ENCODE results near the gene ORC3. TPM values are rescaled to one million over a fixed set of nuclear protein-coding genes. Genes with fewer than 3 reads are reported as not detected.

The ORC3 gene
- total and polyA plus RNA-seq, 10 of the 15 experiments (the other 5 are each of a cell fraction or from before 2014, with no cell fraction given): 27.2 to 76.3 (median 54.6) TPM

- intact Hi-C loops (cut with micrococcal nuclease; ENCODE audit: unreplicated experiment): loop anchor here (1.0 to 10.0 kb wide), 5 partner anchors 18 to 790 kb away; partner anchors contain the start of genes CNR1 and ZNF292
- BruUV-seq (replicated peaks): no TSS peak
- H3K27me3 ChIP-seq (replicated peaks in 1 of 2; ENCODE audit: control insufficient read depth in 2 of 2, insufficient read depth in 2 of 2, low read length in 1 of 2): no peaks in the 10 kb centered on the region
- POLR2A ChIA-PET: interaction anchor here (0.6 to 2.8 kb wide), 11 partner anchors 9 to 128 kb away, joined by 3 to 15 read pairs (median 4); no protein-coding TSS in a partner anchor
- no peak overlapping the region; the same call in 1 of the 2 replicates for H3K9ac ChIP-seq (ENCODE audit: control insufficient read depth, insufficient read depth, low read length)
- H3K79me2 ChIP-seq (ENCODE audit: control insufficient read depth, insufficient read depth, low read length): peaks cover 19% of the 10 kb centered on the region
- peak overlapping the region; percentile 87 for H3K4me2 ChIP-seq (ENCODE audit: control insufficient read depth, insufficient read depth)
- H3K9me3 ChIP-seq (replicated peaks; ENCODE audit: control insufficient read depth, insufficient read depth, low read length): no peaks in the 10 kb centered on the region; the same call in 2 of the 3 replicates
- peaks cover 0 to 3% of the 10 kb centered on the region in 2 experiments; a peak in 1 of 4 replicates for H3K36me3 ChIP-seq (ENCODE audit: control insufficient read depth in 2 of 2, insufficient read depth in 2 of 2, low read length in 1 of 2)
- peak overlapping the region; percentile 45 for H2AFZ ChIP-seq (ENCODE audit: control insufficient read depth, low read depth, low read length)
- WGBS (ENCODE audit: insufficient coverage, insufficient replicate concordance, low lambda C conversion rate, missing lambda C conversion rate): 14% methylated on average over 4 of the region's 4 CpGs
- SMC1A ChIA-PET (ENCODE audit: uncharacterized antibody, unreplicated experiment): interaction anchor here (0.7 to 3.5 kb wide), 17 partner anchors 7 to 122 kb away, joined by 3 to 27 read pairs (median 6); no protein-coding TSS in a partner anchor
- in situ Hi-C loops (cut with MboI): no loop called here
- H3K27ac ChIP-seq (ENCODE audit: control insufficient read depth, insufficient read depth): peak overlapping the region; percentile 87
- peak; percentile 64 for ATAC-seq
- H3K4me3 ChIP-seq: 0 out of 2 replicates have a peak overlapping the region, but pooled peaks have one; percentile 1
- peak; percentile 80 for FAIRE-seq
- H3K4me1 ChIP-seq (ENCODE audit: control insufficient read depth, insufficient read depth, low read length): peaks cover 32% of the 10 kb centered on the region
- H4K20me1 ChIP-seq (ENCODE audit: control insufficient read depth, insufficient read depth): no peaks in the 10 kb centered on the region
- DNase-seq (ENCODE audit: low read depth, low spot score): peak; percentile 83
- RAD21 ChIA-PET (ENCODE audit: unreplicated experiment): interaction anchor here (0.7 to 2.5 kb wide), 14 partner anchors 8 to 662 kb away, joined by 3 to 16 read pairs (median 4); no protein-coding TSS in a partner anchor
- CTCF ChIA-PET: interaction anchor here (1.0 to 3.2 kb wide), 6 partner anchors 9 to 48 kb away, joined by 3 to 13 read pairs (median 4); no protein-coding TSS in a partner anchor
- no peak for TF ChIP-seq USF2 (IDR thresholded peaks at IDR 0.05; ENCODE audit: borderline replicate concordance, low read depth, low read length)
- TF ChIP-seq PRDM15 (CRISPR knock-in tag; IDR thresholded peaks at IDR 0.05): no peak
- TF ChIP-seq NFIC (IDR thresholded peaks at IDR 0.05; ENCODE audit: low read depth, low read length): peak; percentile 90
- no peak for TF ChIP-seq NR2C2 (IDR thresholded peaks at IDR 0.05; ENCODE audit: borderline replicate concordance, control insufficient read depth, insufficient read length, low read depth)
- TF ChIP-seq REST (IDR thresholded peaks at IDR 0.05; ENCODE audit: low read depth, low read length): no peak
- no peak for TF ChIP-seq SMARCA5 (IDR thresholded peaks at IDR 0.05)
- TF ChIP-seq RAD21 (IDR thresholded peaks at IDR 0.05; ENCODE audit: insufficient read depth, low read depth, low read length): peak; percentile 18; the same call in 1 of the 2 replicates
- peak; percentile 87 for TF ChIP-seq MTA2 (IDR thresholded peaks at IDR 0.05; ENCODE audit: low read depth)
- peak; percentile 70 for TF ChIP-seq TCF7 (IDR thresholded peaks at IDR 0.05; ENCODE audit: borderline replicate concordance)
- TF ChIP-seq RBBP5 (conservative IDR thresholded peaks at IDR 0.05): no peak
- no peak for TF ChIP-seq ATF3 (IDR thresholded peaks at IDR 0.05; ENCODE audit: borderline replicate concordance, extremely low read depth, low read depth, low read length)
- peak; percentile 95; the same call in 1 of the 2 replicates for TF ChIP-seq BACH1 (IDR thresholded peaks at IDR 0.05; ENCODE audit: borderline replicate concordance)
These were observed 115.2 kb downstream of the ORC3 start for GRCh38 chr6:87705070-87705691.
